ENCODE data around the gene TEX52.

TEX52 gene

DNA sequence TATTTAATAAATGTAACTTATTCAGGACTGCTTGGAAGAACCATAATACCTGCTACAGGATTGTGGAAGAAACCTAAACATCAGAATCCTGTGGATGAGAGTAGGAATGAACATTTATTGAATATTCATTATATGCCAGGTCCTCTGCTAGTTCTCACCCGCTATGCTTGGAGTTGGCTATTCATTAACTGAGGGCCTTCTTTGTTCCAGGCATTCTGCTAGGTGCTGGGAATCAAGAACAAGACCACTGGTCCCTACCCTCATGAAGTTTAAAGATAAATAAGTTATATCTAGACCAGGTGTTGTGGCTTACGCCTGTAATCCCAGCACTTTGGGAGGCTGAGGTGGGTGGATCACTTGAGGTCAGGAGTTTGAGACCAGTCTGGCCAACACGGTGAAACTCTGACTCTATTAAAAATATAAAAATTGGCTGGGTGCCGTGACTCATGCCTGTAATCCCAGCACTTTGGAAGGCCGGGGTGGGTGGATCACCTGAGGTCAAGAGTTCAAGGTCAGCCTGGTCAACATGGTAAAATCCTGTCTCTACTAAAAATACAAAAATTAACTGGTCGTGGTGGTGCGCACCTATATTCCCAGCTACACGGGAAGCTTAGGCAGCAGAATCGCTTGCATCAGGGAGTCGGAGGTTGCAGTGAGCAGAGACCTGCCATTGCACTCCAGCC lies 30.1 kb upstream of the TEX52 start:
- TF ChIP-seq, protein P1, sequence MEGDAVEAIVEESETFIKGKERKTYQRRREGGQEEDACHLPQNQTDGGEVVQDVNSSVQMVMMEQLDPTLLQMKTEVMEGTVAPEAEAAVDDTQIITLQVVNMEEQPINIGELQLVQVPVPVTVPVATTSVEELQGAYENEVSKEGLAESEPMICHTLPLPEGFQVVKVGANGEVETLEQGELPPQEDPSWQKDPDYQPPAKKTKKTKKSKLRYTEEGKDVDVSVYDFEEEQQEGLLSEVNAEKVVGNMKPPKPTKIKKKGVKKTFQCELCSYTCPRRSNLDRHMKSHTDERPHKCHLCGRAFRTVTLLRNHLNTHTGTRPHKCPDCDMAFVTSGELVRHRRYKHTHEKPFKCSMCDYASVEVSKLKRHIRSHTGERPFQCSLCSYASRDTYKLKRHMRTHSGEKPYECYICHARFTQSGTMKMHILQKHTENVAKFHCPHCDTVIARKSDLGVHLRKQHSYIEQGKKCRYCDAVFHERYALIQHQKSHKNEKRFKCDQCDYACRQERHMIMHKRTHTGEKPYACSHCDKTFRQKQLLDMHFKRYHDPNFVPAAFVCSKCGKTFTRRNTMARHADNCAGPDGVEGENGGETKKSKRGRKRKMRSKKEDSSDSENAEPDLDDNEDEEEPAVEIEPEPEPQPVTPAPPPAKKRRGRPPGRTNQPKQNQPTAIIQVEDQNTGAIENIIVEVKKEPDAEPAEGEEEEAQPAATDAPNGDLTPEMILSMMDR (IDR thresholded peaks at IDR 0.05; ENCODE audit: insufficient read depth, low read length, poor library complexity, severe bottlenecking) = no peak
- TF ChIP-seq EZH2phosphoT487 (conservative IDR thresholded peaks at IDR 0.05; ENCODE audit: low read length) = no peak
- H3K9me2 ChIP-seq (replicated peaks; ENCODE audit: insufficient read depth, low read length) = no peaks in the 10 kb centered on the region
- no peaks in the 10 kb centered on the region for H3K9me3 ChIP-seq (ENCODE audit: insufficient read depth, low read length)
- no peaks in the 10 kb centered on the region for H3K27me3 ChIP-seq (ENCODE audit: low read length)
- peaks cover 28% of the 10 kb centered on the region for H3F3A ChIP-seq (ENCODE audit: insufficient read depth)
- 0 out of 2 replicates have a peak, but pooled peaks cover 2% of the 10 kb centered on the region for H3K36me3 ChIP-seq (ENCODE audit: low read length)
- H4K20me1 ChIP-seq (ENCODE audit: low read depth, low read length) = no peaks in the 10 kb centered on the region; the same call in 1 of the 2 replicates
- no peak overlapping the region for H3K4me3 ChIP-seq (ENCODE audit: insufficient read depth, low read length, poor library complexity, severe bottlenecking)
- H3K79me2 ChIP-seq (ENCODE audit: insufficient read depth, low read length) = peaks cover 10% of the 10 kb centered on the region
- H2AFZ ChIP-seq (ENCODE audit: low read depth, low read length, severe bottlenecking) = no peak overlapping the region
- no peak overlapping the region for H3K4me2 ChIP-seq (ENCODE audit: low read depth, low read length, poor library complexity, severe bottlenecking)
- no peak overlapping the region for H3K27ac ChIP-seq (ENCODE audit: low read depth, low read length)
- no peak overlapping the region for H3K9ac ChIP-seq (ENCODE audit: low read length)

DNA sequence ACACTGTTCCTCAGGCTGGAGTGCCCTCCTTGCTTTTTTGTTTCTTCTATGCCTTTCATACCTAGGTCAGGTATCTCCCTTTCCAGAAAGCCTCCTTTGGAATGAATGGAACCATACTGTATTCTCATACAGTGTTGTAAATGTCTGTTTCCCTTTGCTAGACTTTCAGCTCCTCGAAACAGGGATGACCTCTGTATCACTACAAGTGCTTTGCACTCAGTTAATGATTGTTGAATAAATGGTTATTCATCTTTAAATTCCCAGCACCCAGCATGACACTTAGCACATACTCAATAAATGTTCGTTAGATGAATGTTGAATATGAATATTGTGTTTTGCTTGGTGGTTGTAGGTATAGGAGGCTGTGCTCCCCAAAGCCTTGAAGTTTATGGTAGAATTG lies 28.0 kb upstream of the TEX52 start:
- no peak overlapping the region for H3K4me3 ChIP-seq (ENCODE audit: insufficient read depth, low read length, poor library complexity, severe bottlenecking)
- H4K20me1 ChIP-seq (ENCODE audit: low read depth, low read length) = no peaks in the 10 kb centered on the region; the same call in 1 of the 2 replicates
- no peak overlapping the region for H3K4me2 ChIP-seq (ENCODE audit: low read depth, low read length, poor library complexity, severe bottlenecking)
- H2AFZ ChIP-seq (ENCODE audit: low read depth, low read length, severe bottlenecking) = no peak overlapping the region
- peaks cover 23% of the 10 kb centered on the region for H3F3A ChIP-seq (ENCODE audit: insufficient read depth)
- H3K9ac ChIP-seq (ENCODE audit: low read length) = no peak overlapping the region
- no peaks in the 10 kb centered on the region for H3K9me2 ChIP-seq (replicated peaks; ENCODE audit: insufficient read depth, low read length)
- H3K79me2 ChIP-seq (ENCODE audit: insufficient read depth, low read length) = peaks cover 30% of the 10 kb centered on the region
- no peaks in the 10 kb centered on the region for H3K9me3 ChIP-seq (ENCODE audit: insufficient read depth, low read length)
- TF ChIP-seq, protein P1 (IDR thresholded peaks at IDR 0.05; ENCODE audit: insufficient read depth, low read length, poor library complexity, severe bottlenecking) = no peak
- no peak for TF ChIP-seq EZH2phosphoT487 (conservative IDR thresholded peaks at IDR 0.05; ENCODE audit: low read length)
- no peak overlapping the region for H3K27ac ChIP-seq (ENCODE audit: low read depth, low read length)
- 0 out of 2 replicates have a peak, but pooled peaks cover 2% of the 10 kb centered on the region for H3K36me3 ChIP-seq (ENCODE audit: low read length)
- H3K27me3 ChIP-seq (ENCODE audit: low read length) = no peaks in the 10 kb centered on the region

DNA sequence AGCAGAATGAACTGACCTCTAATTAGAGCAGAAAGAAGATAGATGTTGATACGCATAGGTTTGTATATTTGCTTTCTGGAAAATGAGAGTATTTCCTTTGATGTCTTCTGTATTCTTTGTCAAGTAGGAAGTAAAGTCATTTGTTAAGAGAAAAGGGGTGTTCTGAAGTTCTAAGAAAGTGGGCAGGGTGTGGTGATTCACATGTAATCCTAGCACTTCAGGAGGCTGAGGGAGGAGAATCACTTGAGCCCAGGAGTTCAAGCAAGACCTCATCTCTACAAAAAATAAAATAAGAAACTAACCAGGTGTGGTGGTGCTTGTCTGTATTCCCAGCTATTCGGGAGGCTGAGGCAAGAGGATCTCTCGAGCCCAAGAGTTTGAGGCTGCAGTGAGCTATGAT lies 23.0 kb upstream of the TEX52 start:
- Histone ChIP-seq H3K27me3 (ENCODE audit: low read length) (no peaks in the 10 kb centered on the region), H4K20me1 (ENCODE audit: low read depth, low read length) (no peaks in the 10 kb centered on the region; the same call in 1 of the 2 replicates), H3K4me2 (ENCODE audit: low read depth, low read length, poor library complexity, severe bottlenecking) (no peak overlapping the region), H3K79me2 (ENCODE audit: insufficient read depth, low read length) (peaks cover 75% of the 10 kb centered on the region), H3F3A (ENCODE audit: insufficient read depth) (no peaks in the 10 kb centered on the region), H3K9me2 (replicated peaks; ENCODE audit: insufficient read depth, low read length) (no peaks in the 10 kb centered on the region), H3K4me3 (ENCODE audit: insufficient read depth, low read length, poor library complexity, severe bottlenecking) (no peak overlapping the region), H3K27ac (ENCODE audit: low read depth, low read length) (no peak overlapping the region), H3K9ac (ENCODE audit: low read length) (no peak overlapping the region), H3K36me3 (ENCODE audit: low read length) (peaks cover 3% of the 10 kb centered on the region; the same call in 1 of the 2 replicates), H2AFZ (ENCODE audit: low read depth, low read length, severe bottlenecking) (no peak overlapping the region), H3K9me3 (ENCODE audit: insufficient read depth, low read length) (no peaks in the 10 kb centered on the region)
- TF ChIP-seq, protein P1 (IDR thresholded peaks at IDR 0.05; ENCODE audit: insufficient read depth, low read length, poor library complexity, severe bottlenecking) = no peak
- no peak for TF ChIP-seq EZH2phosphoT487 (conservative IDR thresholded peaks at IDR 0.05; ENCODE audit: low read length)
